ENCODE results near the gene ERP44.

GRCh38 chr9:100057624-100058023 is 41.2 kb downstream of the ERP44 start:
- TF ChIP-seq, protein P1, sequence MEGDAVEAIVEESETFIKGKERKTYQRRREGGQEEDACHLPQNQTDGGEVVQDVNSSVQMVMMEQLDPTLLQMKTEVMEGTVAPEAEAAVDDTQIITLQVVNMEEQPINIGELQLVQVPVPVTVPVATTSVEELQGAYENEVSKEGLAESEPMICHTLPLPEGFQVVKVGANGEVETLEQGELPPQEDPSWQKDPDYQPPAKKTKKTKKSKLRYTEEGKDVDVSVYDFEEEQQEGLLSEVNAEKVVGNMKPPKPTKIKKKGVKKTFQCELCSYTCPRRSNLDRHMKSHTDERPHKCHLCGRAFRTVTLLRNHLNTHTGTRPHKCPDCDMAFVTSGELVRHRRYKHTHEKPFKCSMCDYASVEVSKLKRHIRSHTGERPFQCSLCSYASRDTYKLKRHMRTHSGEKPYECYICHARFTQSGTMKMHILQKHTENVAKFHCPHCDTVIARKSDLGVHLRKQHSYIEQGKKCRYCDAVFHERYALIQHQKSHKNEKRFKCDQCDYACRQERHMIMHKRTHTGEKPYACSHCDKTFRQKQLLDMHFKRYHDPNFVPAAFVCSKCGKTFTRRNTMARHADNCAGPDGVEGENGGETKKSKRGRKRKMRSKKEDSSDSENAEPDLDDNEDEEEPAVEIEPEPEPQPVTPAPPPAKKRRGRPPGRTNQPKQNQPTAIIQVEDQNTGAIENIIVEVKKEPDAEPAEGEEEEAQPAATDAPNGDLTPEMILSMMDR (IDR thresholded peaks at IDR 0.05; ENCODE audit: borderline replicate concordance, extremely low read depth, low read length, poor library complexity, severe bottlenecking): no peak
- TF ChIP-seq EZH2 (IDR thresholded peaks at IDR 0.05; ENCODE audit: borderline replicate concordance, low read depth, low read length, severe bottlenecking): no peak
